CD4-positive, alpha-beta memory T cell (primary cell): ENCODE results near the gene DGCR8. TPM values are rescaled to one million over a fixed set of nuclear protein-coding genes. Genes with fewer than 3 reads are reported as not detected.

Experiments used
- CTCF ChIA-PET: fragments of 350-600 bp; sonication (Branson Sonifier 250); formaldehyde crosslinking; loops from one replicate; lab custom pipeline; 2021; ENCODE audit warnings: inconsistent platforms; ENCODE audit not compliant: partially characterized antibody; lab: Charles Lee
- POLR2A ChIA-PET: fragments of 350-600 bp; sonication (Branson Sonifier 250); formaldehyde crosslinking; loops from one replicate; lab custom pipeline; 2021; ENCODE audit not compliant: partially characterized antibody; lab: Charles Lee
- DNase-seq, 5 donors: peaks; one replicate each; pipeline versions ENCODE4 v3.0.0 to v3.0.0-alpha.2; 2020 to 2022; ENCODE audit warnings: mixed read lengths in 1 of 5
- H3K27ac ChIP-seq: one replicate; pipeline ENCODE4 v1.7.0; 2013; ENCODE audit warnings: low read depth, low read length
- H3K27me3 ChIP-seq: 2 replicates; pipeline ENCODE4 v1.7.0; 2013; ENCODE audit warnings: mild to moderate bottlenecking, low read length, moderate library complexity; ENCODE audit not compliant: insufficient read depth
- H3K36me3 ChIP-seq: 2 replicates; pipeline ENCODE4 v1.7.0; 2013; ENCODE audit warnings: mild to moderate bottlenecking, low read length, moderate library complexity; ENCODE audit not compliant: insufficient read depth
- H3K4me1 ChIP-seq: 2 replicates; pipeline ENCODE4 v1.7.0; 2013; ENCODE audit warnings: mild to moderate bottlenecking, low read length, moderate library complexity; ENCODE audit not compliant: insufficient read depth
- H3K4me3 ChIP-seq, 2 donors: one replicate each; pipeline ENCODE4 v1.7.0; 2013; ENCODE audit warnings: low read length in 2 of 2, mild to moderate bottlenecking in 1 of 2
- H3K9me3 ChIP-seq, 2 donors: one replicate each; pipeline ENCODE4 v1.7.0; 2013; ENCODE audit warnings: low read length in 2 of 2, control low read depth in 1 of 2; ENCODE audit not compliant: control insufficient read depth in 1 of 2
- H3K27ac Mint-ChIP-seq, 7 donors: one replicate each; pipeline ENCODE4 v1.8.0; 2020 to 2021; ENCODE audit warnings: mixed read lengths in 7 of 7, mild to moderate bottlenecking in 6 of 7, inconsistent platforms in 3 of 7, moderate library complexity in 3 of 7
- H3K27me3 Mint-ChIP-seq, 2 donors: one replicate each; pipeline ENCODE4 v1.8.0; 2020 to 2021; ENCODE audit warnings: mixed read lengths in 2 of 2
- H3K36me3 Mint-ChIP-seq, 2 donors: one replicate each; pipeline ENCODE4 v1.8.0; 2020 to 2021; ENCODE audit warnings: mixed read lengths in 2 of 2, inconsistent platforms in 1 of 2, mild to moderate bottlenecking in 1 of 2
- H3K4me1 Mint-ChIP-seq, 4 donors: one replicate each; pipeline ENCODE4 v1.8.0; 2020 to 2021; ENCODE audit warnings: mixed read lengths in 4 of 4, mild to moderate bottlenecking in 1 of 4
- H3K4me3 Mint-ChIP-seq, 8 donors: one replicate each; pipeline ENCODE4 v1.8.0; 2020 to 2021; ENCODE audit warnings: mixed read lengths in 8 of 8, mild to moderate bottlenecking in 7 of 8, moderate library complexity in 6 of 8, inconsistent platforms in 3 of 8
- H3K9me3 Mint-ChIP-seq, 8 donors: one replicate each; pipeline ENCODE4 v1.8.0; 2020 to 2021; ENCODE audit warnings: mixed read lengths in 8 of 8, mild to moderate bottlenecking in 5 of 8, inconsistent platforms in 3 of 8, moderate library complexity in 1 of 8
- intact Hi-C: fragments of 100-400 bp; cut with micrococcal nuclease; formaldehyde crosslinking; loops from one replicate; pipeline ENCODE4 v1.15.1; 2023
- polyA plus RNA-seq, 2 donors: library from polyadenylated mRNA; unstranded; fragments of 300-500 nt; fragmentation: Illumina TruSeq; gene quantifications; one replicate each; pipeline ENCODE4 v1.2.3, GENCODE V29; 2021
- total RNA-seq, 2 experiments: library from RNA; stranded (reverse); gene quantifications; one replicate each; pipeline ENCODE4 v1.2.3, GENCODE V29; 2021

The DGCR8 gene
- total and polyA plus RNA-seq, 4 experiments from 2014 or later: 2.2 to 48.2 (median 26.3) TPM

- Histone ChIP-seq H3K27me3 (no peaks in the 10 kb centered on the region), H3K36me3 (no peaks in the 10 kb centered on the region), H3K4me1 (no peaks in the 10 kb centered on the region), H3K4me3 (no peak overlapping the region), H3K27ac (no peak overlapping the region), H3K9me3 (no peaks in the 10 kb centered on the region)
- no peaks in the 10 kb centered on the region for H3K36me3 Mint-ChIP-seq
- no peak overlapping the region for H3K27ac Mint-ChIP-seq
- peaks cover 0 to 5% (median 2%) of the 10 kb centered on the region in 4 donors for H3K4me1 Mint-ChIP-seq
- ChIA-PET CTCF (no interaction called here), POLR2A (no interaction called here)
- intact Hi-C loops: no loop called here
- peaks cover 0 to 3% of the 10 kb centered on the region in 2 donors for H3K27me3 Mint-ChIP-seq
- H3K9me3 Mint-ChIP-seq: no peaks in the 10 kb centered on the region
- DNase-seq: no peak
- no peak overlapping the region for H3K4me3 Mint-ChIP-seq
Measured at GRCh38 chr22:20152464-20152890, 72.4 kb downstream of the DGCR8 start.

DNA sequence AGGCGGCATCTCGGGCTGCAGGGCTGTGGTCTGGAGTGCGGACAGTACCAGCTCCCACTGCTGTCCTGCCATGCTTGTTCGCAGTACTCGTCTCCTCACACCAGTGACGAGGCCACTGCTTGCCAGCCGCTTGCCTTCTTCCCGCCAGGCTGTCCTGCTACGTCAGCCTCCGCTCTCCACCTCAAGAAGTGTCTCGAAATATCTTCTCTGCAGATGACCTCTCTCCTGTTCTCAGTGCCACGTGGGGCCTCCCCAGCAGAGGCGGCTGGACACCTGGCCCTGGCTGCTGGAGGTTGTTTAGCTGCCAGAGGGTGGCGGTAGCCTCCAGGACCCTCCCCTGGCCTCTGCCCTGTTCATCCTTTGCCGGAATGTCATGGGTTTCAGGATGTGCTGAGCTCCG lies 73.9 kb downstream of the DGCR8 start:
- Mint-ChIP-seq H3K36me3 (no peaks in the 10 kb centered on the region), H3K9me3 (no peaks in the 10 kb centered on the region), H3K4me1 (peaks cover 0 to 5% (median 2%) of the 10 kb centered on the region in 4 donors), H3K4me3 (no peak overlapping the region), H3K27ac (peak overlapping the region in 1 of 7 donors; percentile 38), H3K27me3 (peaks cover 0 to 3% of the 10 kb centered on the region in 2 donors)
- Histone ChIP-seq H3K9me3 (no peaks in the 10 kb centered on the region), H3K27ac (no peak overlapping the region), H3K4me3 (no peak overlapping the region), H3K27me3 (no peaks in the 10 kb centered on the region), H3K4me1 (no peaks in the 10 kb centered on the region), H3K36me3 (no peaks in the 10 kb centered on the region)
- DNase-seq: no peak
- intact Hi-C loops: no loop called here
- CTCF ChIA-PET: interaction anchor here (0.9 to 1.0 kb wide), 2 partner anchors 25 to 182 kb away, joined by 3 read pairs; no protein-coding TSS in a partner anchor
- POLR2A ChIA-PET: no interaction called here

GRCh38 chr22:20154602-20155187 lies 74.7 kb downstream of the DGCR8 start:
- H3K4me3 Mint-ChIP-seq: no peak overlapping the region

DNA sequence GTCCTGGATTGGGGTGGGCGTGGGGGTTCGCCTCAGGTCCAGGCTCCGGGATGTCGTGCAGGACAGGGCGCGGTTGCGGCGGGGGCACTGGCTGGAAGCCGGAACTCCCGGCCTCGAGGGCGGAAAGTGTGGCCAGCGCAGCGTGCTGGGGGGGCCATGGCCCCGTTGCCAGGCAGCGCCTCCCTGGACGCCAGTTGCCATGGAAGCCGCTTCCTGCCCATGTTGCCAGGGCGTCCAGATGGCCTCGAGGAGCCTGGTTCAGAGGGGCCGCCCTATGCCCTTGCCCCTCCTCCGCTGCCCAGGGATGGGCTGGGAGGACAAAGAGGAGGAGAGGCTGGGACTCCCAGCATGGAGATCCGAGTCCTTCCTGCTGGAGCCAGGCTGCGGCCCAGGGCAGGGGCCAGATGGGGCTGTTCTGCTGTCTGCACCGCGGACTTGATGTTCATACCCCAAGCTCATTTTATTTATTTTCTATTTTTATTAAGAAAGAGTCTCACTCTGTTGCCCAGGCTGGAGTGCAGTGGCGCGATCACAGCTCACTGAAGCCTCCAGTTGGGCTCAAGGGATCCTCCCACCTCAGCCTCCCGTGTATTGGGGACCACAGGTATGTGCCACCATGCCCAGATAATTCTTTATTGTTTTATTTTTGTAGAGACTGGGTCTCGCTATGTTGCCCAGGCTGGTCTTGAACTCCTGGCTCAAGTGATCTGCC lies 75.4 kb downstream of the DGCR8 start:
- no peaks in the 10 kb centered on the region for H3K4me1 ChIP-seq
- no peak overlapping the region for H3K27ac Mint-ChIP-seq
- peaks cover 0 to 3% of the 10 kb centered on the region in 2 donors for H3K27me3 Mint-ChIP-seq
- H3K4me1 Mint-ChIP-seq: peaks cover 0 to 5% (median 2%) of the 10 kb centered on the region in 4 donors
- intact Hi-C loops: loop anchor here (5.0 kb wide), 1 partner anchor 587 kb away; no protein-coding TSS in a partner anchor
- no peak overlapping the region for H3K4me3 ChIP-seq
- H3K4me3 Mint-ChIP-seq: no peak overlapping the region
- ChIA-PET CTCF (interaction anchor here (0.9 to 3.0 kb wide), 3 partner anchors 114 to 131 kb away, joined by 3 to 31 read pairs (median 7); no protein-coding TSS in a partner anchor), POLR2A (no interaction called here)
- H3K36me3 Mint-ChIP-seq: no peaks in the 10 kb centered on the region
- no peaks in the 10 kb centered on the region for H3K9me3 Mint-ChIP-seq
- H3K27ac ChIP-seq: no peak overlapping the region
- no peaks in the 10 kb centered on the region for H3K27me3 ChIP-seq
- H3K9me3 ChIP-seq: no peaks in the 10 kb centered on the region
- peak in 2 of 5 donors; percentile 5 to 16 for DNase-seq
- H3K36me3 ChIP-seq: no peaks in the 10 kb centered on the region

More at GRCh38 chr22:20154602-20155187, 74.7 kb downstream of the DGCR8 start:
- no peaks in the 10 kb centered on the region for H3K4me1 ChIP-seq
- no peaks in the 10 kb centered on the region for H3K9me3 ChIP-seq
- Mint-ChIP-seq H3K4me1 (peaks cover 0 to 5% (median 2%) of the 10 kb centered on the region in 4 donors), H3K27me3 (peaks cover 0 to 3% of the 10 kb centered on the region in 2 donors), H3K36me3 (no peaks in the 10 kb centered on the region), H3K27ac (peak overlapping the region in 1 of 7 donors; percentile 29), H3K9me3 (no peaks in the 10 kb centered on the region)
- H3K4me3 ChIP-seq: no peak overlapping the region
- H3K27ac ChIP-seq: no peak overlapping the region
- H3K27me3 ChIP-seq: no peaks in the 10 kb centered on the region
- DNase-seq: no peak
- ChIA-PET POLR2A (no interaction called here), CTCF (no interaction called here)
- intact Hi-C loops: loop anchor here (5.0 kb wide), 1 partner anchor 588 kb away; no protein-coding TSS in a partner anchor
- no peaks in the 10 kb centered on the region for H3K36me3 ChIP-seq

GRCh38 chr22:20156042-20156389 lies 76.0 kb downstream of the DGCR8 start:
- intact Hi-C loops: loop anchor here (5.0 kb wide), 1 partner anchor 586 kb away; no protein-coding TSS in a partner anchor
- no peaks in the 10 kb centered on the region for H3K4me1 ChIP-seq
- H3K27me3 ChIP-seq: no peaks in the 10 kb centered on the region
- Mint-ChIP-seq H3K9me3 (no peaks in the 10 kb centered on the region), H3K27me3 (peaks cover 0 to 3% of the 10 kb centered on the region in 2 donors), H3K4me3 (no peak overlapping the region), H3K27ac (no peak overlapping the region), H3K36me3 (no peaks in the 10 kb centered on the region), H3K4me1 (peaks cover 0 to 5% (median 2%) of the 10 kb centered on the region in 4 donors)
- no peaks in the 10 kb centered on the region for H3K9me3 ChIP-seq
- CTCF ChIA-PET: interaction anchor here (0.9 to 3.0 kb wide), 4 partner anchors 87 to 130 kb away, joined by 3 to 31 read pairs (median 6); no protein-coding TSS in a partner anchor
- POLR2A ChIA-PET: no interaction called here
- DNase-seq: no peak
- no peak overlapping the region for H3K27ac ChIP-seq
- H3K36me3 ChIP-seq: no peaks in the 10 kb centered on the region
- H3K4me3 ChIP-seq: no peak overlapping the region

GRCh38 chr22:20156611-20157429 lies 76.8 kb downstream of the DGCR8 start:
- Mint-ChIP-seq H3K9me3 (no peaks in the 10 kb centered on the region), H3K36me3 (no peaks in the 10 kb centered on the region), H3K4me3 (no peak overlapping the region), H3K27ac (no peak overlapping the region), H3K27me3 (peaks cover 0 to 3% of the 10 kb centered on the region in 2 donors), H3K4me1 (peaks cover 0 to 5% (median 2%) of the 10 kb centered on the region in 4 donors)
- DNase-seq: peak; percentile 69 to 85 (median 81)
- intact Hi-C loops: loop anchor here (1.0 to 5.0 kb wide), 4 partner anchors 111 to 585 kb away; partner anchors contain the start of gene RTN4R
- H3K27me3 ChIP-seq: no peaks in the 10 kb centered on the region
- no peaks in the 10 kb centered on the region for H3K9me3 ChIP-seq
- POLR2A ChIA-PET: interaction anchor here (0.7 to 1.1 kb wide), 3 partner anchors 8 to 82 kb away, joined by 3 to 4 read pairs (median 3); no protein-coding TSS in a partner anchor
- CTCF ChIA-PET: interaction anchor here (0.6 to 3.0 kb wide), 15 partner anchors 18 to 300 kb away, joined by 3 to 31 read pairs (median 3); no protein-coding TSS in a partner anchor
- H3K4me1 ChIP-seq: no peaks in the 10 kb centered on the region
- no peak overlapping the region for H3K27ac ChIP-seq
- H3K36me3 ChIP-seq: no peaks in the 10 kb centered on the region
- H3K4me3 ChIP-seq: no peak overlapping the region
